Measurements from ENCODE around the gene LSM10.

DNA sequence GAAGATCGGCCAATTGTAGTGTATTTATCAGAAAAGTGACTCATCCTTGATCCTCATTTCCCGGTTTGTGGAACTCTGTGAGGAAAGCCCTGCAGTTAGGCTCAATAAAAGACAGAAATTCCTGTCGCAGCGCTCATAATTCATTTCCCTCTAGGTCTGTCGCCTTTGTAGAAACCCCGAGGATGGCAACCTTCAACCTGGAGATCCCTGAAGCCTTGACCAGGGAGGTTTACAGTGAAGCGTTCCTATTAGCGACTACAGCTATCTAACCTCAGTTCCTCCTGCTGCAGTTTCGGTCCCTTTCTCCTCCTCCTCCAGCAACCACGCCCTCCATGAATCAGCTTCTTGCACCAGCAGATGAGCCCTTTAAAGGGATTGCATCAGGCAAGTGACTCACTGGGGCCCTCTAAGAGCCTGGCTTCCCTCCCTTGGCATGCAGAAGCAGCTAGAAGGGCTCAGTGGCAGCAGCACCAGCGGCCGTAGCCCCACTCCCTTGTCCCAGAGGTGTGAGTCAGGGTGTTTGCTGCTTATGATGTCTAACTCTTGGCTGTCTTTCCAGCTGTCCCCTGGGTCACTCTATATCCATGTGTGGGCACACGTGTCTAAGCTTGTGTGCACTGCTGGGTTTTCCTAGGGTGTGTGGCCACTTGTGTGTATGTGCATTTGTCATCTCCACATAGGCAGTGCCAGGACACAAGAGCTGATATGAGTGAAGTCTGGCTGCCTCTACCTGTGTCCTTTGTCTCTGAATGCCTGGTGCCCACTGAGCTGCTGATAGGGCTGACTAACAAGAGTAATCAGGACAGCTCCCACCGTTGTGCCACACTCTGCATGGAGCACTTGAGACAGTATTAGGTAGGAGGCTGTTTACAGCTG, 11.2 kb downstream of the LSM10 start:
- TF ChIP-seq, protein P1, sequence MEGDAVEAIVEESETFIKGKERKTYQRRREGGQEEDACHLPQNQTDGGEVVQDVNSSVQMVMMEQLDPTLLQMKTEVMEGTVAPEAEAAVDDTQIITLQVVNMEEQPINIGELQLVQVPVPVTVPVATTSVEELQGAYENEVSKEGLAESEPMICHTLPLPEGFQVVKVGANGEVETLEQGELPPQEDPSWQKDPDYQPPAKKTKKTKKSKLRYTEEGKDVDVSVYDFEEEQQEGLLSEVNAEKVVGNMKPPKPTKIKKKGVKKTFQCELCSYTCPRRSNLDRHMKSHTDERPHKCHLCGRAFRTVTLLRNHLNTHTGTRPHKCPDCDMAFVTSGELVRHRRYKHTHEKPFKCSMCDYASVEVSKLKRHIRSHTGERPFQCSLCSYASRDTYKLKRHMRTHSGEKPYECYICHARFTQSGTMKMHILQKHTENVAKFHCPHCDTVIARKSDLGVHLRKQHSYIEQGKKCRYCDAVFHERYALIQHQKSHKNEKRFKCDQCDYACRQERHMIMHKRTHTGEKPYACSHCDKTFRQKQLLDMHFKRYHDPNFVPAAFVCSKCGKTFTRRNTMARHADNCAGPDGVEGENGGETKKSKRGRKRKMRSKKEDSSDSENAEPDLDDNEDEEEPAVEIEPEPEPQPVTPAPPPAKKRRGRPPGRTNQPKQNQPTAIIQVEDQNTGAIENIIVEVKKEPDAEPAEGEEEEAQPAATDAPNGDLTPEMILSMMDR (IDR thresholded peaks at IDR 0.05): no peak
- no peak for TF ChIP-seq POLR2A (IDR thresholded peaks at IDR 0.05)

Data from lower leg skin (tissue), 3 donors.